Measurements from ENCODE around the gene LSP1.

LSP1 gene

DNA sequence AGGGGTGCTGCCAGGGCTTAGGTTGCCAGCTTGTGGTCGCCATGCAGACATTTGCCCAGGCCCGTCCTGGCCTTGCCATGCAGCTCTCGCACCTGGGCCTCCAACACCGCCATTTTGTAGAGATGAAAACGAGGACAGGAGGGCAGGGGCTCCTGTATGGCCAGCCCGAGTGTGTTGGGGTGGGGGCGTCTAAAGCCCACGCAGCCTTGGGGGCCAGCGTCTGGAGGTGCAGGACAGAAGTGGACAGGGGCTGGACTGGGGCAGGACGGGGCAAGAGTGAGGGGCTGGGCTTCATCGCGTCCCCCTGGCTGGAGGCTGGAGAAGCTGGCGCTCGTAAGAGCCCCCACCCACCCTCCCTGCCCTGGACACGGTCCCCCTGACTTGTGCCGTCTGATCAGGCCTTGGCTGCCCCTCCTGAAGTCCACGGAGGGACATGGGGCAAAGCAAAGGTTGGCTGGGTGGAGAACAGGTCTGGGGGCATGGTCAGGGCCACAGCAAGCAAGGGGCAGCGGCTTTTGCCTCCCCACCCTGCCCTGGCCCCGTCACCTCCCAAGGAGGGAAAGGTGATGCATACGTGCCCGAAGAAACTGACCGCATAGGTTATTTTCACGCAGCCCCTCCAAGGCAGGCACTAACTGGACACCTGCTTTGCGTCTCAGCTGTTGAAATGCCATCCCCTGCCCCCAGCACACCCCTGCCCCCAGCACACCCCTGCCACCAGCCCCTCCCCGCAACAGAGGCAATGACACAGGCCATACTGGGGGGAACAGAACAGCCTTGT is 67.4 kb downstream of the LSP1 start:
- no peak for DNase-seq

DNA sequence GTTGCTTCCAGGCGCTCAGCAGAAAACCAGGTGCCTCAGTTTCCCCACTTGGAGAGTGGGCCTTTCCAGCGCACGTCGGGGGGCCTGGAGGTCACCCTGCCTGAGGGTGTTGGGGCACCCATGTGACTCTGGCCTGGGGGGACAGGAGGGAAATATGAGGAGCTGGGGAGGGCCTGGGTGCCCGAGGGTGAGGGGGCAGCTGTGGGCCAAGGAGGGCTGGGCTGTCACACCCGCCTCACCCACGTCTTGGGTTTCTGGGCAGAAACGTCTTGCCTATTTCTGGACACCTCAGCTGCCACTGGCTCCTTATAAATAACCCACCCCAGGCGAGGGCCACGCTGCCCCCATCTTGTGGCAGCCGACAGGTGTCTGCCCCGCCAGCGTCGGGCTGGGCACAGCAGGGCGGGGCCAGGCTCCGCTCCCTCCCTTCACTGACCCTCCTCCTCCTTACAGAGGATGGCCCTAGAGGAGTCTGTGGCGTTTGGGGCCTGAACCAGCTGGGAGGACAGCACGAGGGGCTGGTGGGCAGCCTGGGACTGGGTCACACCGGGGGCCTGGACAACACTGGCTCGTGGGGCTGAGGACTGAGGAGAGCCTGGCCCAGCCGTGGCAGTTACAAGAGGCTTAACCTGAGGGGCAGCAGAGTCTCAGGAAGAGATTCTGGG is 68.2 kb downstream of the LSP1 start:
- no peak for DNase-seq

DNA sequence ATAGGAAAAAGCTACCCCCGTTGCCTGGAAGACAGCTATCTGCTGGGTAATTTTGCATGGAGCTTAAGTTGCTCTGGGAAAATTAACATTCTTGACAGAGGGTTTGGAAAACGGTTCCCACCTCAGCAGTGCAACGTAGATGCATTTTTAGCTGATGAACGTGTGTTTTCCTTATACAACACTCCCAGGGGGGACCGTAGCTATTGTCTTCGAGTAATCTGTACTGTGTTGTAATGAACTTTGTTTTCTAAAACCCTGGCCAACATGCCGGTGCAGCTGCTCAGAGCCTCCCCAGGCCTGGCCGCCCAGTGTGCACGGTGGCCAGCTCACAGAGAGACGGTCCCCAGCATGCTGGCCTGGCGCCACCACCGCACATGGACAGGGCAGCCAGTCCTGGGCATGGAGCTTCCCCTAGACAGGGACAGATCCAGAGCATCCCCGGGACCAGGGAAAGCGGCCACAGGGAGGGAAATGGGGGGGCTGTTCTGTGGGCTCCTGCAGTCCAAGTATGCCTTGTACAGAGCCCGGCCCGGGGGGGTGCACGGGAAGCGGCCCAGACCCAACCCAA is 68.8 kb downstream of the LSP1 start:
- no peak for DNase-seq

DNA sequence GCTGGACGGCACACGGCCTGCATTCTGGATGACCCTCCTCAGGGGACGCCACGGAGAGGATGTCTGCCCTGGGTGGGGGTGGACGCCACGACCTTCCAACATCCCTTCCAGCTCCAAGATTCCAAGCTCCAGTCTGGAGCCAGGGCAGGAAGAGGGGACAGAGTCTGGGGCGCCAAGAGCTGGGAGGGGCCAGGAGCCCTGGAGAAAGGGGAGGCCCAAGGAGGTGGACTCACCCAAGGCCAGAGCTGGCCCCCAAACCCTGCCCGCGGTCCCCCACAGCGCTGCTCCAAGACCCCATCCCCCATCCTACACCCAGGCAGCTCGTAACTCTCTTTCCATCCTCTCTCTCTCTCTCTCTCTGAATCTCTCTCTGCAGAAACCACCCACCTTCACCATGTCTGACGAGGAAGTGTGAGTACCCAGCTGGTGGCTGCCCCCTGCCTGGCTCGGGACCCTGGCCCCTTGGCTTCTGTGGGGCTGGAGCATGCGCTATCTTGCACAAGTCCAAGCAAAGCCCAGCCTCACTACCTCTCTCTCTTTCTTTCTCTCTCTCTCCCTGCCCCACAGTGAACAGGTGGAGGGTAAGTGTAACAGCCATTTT is 69.7 kb downstream of the LSP1 start:
- no peak for DNase-seq

DNA sequence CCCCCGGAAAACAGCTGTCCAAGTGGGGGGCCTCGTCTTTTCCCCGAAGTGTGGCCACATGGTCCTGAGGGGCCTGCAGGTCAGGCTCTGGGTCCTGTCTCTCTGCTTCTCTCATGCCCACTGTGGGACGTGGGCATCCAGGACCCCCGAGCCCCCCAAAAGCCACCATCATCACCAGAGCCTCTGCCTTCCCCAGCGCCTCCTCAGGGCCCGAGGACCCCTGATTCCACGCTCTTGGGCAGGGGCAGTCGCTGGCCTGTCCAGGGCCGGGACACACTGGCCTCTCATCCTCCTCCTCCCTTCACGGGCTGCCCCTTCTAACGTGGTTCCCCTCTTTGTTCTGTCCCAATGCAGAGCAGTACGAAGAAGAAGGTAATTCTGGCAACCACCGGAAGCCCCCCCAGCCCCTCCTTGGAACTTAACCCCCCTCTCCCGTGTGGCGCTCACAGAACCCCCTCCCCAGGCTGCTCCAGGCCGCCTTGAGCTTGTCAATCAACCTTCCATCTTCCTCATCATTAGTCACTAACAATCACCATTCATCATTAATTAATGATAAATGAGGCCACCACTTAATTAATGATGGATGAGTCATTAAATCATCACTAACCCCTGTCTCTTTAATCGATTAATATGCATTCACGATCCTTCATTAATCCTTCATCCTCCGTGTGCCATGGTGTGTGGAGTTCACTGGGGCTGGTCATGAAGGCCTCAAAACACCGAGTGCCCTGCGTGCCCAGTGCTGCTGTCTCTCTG is 70.5 kb downstream of the LSP1 start:
- no peak for DNase-seq

DNA sequence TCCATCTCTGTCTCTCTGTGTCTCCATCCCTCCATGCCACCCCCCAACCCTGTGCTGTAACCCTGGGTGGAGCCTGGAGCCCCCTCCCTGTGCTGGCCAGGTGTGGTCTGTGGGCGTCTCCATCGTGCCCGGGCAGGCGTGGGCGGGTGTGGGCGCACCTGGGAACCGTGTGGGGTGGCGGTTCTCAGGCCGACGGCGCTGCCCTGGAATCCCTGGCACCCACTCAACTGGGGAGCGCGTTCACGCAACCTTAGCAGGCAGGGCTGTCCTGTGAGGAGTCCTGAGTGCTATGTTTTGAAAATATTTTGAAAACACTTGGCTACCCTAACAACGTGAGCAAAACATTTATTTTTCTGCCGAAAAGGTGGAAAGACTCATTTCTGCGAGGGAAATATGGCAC is 71.3 kb downstream of the LSP1 start:
- no peak for DNase-seq

DNA sequence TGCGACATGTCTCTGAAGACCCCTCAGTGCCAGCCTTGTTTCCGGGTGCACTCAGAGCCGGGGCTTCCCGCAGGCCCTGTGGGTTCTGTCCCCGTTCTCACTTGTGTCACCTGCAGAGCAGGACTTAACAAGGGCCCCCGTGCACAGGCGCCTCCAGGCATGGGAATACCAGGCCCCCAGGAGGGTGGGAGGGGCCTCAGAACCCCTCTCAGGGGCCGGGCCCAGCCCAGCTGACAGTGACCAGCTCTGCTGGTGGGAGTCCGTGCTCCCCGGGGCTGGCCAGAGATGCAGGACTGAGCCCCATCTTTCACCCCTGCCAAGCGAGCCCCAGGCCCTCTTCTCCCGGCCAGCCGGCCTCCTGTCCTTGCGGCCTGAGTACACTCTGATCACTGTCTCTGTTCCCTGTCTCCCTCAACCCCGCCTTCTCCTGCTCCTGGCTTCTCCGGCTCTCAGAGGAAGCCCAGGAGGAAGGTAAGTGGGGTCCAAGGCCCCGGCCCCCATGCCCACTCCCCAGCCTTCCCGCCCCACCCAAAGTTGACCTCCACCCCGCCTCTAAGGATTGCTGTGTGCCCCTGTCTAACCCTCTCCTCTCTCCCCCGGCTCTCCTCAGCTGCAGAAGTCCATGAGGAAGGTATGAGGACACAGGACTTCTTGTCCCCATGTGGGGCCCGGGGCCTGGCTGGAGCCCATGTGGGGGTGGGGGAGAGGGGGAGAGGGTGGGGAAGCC is 71.9 kb downstream of the LSP1 start:
- DNase-seq = no peak

DNA sequence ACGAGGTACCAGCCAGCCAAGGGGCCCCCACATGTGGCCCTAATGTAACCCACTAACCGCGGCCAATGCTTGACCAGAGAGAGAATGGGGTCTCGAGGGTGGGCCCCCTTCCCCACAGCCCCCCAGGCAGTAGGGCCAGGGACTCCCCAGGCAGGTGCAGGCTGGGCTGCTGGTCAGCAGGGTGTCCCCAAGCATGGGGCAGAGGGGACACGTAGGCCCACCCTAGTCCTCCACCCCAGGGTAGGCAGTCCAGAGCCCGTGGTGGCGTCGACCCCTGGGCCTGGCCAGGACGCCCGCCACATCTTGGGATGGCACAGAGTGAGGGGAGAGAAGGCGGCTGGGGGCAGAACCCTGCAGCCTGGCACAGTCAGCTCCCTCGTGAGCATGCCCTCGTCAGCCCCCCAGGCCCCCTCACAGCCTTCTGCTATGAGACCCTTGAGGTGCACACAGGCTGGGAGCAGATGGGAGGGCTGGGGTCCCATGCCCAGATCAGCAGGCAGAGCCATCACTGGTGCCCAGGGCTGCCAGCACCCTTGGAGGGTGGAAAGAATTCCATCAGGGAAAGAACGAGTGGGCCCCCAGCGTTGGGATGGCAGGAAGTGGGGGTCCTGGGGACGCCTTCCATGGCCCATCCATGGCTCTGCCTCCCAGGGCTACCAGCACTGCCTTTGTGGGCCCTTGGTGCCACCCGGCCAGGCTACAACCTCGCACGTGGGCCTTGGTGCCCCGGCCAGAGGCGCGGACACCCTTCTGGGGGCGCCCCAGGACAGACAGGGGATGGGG is 72.7 kb downstream of the LSP1 start:
- DNase-seq = no peak

DNA sequence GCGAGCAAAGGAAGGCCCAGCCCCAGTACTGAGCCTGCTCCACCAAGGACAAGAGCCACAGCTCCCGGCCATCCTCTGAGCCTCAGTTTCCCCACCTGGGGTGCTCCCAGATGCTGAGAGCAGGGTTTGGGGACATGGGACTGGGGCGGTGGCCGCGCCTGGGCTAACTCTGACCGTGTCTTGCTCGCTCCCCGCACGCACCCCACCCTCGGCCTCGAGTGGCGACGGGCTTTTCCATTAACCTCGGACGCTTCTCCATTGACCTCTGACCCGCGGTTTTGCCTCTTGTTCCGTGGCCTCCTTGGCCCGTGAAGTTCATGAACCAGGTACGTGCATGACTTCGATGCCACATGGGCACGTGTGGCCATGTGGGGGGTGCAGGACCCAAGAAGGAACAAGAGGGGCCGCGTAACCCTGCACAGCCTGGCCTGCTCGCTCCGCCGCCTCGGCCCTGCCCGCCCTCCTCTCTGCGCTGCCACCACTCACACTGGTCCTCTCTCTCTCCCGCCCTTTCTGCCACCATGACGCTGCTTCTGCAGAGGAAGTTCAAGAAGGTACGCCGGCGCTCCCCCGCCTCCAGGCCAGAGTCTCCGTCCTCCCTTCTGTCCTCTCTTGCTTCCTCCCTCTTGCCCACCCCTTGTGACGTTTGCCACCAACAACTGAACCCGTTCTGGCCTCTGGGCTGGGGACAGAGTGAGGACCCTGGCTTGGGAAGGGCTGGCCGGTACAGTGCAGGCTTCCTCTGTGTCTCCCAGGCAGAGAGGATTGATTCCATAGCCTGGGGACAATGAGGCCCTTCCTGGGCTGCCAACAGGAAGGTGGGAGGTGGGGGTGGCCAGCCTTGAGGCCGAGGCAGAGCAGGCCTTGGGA is 73.5 kb downstream of the LSP1 start:
- DNase-seq = no peak

DNA sequence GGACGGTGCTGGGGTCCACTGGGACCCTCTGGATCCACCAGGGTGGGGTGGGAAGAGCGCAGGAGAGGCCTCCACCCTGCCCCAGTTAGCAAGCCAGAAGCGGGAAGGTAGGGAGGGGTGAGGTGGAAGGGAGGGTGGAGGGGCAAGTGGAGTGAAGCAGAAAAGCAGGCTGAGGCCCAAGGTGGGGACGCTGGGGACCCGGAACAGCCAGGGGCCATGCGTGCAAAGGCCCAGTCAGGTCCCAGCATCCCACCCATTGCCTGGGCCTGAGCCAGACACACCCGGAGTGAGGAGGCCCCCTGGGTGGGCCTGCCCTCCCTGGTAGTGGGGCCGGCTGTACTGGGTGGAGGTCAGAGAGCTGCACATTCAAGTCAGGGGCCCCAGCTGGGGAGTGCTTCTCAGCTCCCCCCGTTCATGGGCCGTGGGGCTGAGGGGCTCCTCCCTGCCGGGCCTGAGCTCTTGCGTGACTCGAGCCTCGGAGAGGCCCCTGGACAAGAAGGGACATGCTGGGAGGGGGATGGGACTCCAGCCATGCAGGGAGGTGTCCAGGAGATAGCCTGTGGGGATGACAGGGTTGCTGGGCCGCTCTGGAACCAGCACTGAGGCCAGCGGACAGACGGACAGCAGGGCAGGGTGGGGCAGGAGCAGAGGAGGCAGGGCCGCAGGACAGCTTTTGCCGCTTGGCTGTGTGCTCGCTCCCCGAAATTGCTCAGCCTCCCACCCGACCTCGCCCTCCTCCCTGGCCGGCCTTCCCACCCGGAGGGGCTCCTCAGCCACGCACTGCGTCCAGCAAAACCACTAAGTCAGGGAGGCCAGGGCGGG is 74.4 kb downstream of the LSP1 start:
- DNase-seq = no peak

DNA sequence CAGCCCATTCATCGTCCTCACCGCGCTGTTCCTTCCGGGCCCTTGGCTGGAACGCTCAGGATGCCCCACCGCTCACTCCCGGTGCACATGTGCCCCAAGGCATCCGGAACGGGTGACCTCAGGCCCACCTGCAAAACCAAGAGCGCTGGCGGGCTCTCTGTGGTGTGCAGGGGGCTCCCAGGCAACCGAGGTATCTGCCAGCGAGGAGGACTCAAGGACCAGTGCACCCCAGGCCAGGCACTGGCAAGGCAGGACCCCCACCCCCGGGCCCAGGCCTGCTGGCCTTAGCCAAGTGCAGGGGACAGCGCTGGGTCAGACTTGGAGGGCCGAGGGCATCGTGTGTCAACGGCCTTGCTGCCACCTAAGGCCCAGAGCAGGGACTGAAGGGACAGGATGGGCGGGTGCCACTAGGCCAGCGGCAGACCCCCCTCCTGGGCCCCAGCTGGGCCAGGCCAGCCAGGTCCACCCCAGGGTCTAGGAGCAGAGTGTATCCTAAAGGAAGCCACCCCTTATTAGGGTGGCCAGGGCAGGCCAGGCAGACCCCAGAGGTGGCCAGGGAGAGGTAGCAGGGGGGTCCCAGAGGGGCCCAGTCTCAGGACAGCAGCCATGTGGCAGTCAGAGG is 75.1 kb downstream of the LSP1 start:
- no peak for DNase-seq

DNA sequence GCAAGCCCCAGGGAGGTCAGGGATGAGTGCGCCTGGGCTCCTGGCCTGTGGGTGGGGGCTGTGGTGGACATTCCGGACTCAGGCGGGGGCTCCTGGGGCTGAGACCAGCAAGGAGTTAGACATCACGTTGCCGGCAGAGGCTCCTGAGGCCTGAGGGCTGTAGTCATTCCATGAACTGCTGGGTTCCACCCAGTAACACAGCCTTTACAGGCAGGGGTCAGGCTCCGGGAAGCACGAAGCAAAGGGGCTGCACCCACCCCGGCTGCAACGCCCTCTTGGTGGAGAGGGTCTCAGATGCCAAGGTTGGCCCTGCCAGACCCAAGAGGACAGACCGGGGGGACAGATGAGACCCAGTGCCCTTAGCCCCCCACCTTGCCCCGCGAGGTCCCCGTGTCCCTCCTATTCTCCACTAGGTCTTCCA is 75.6 kb downstream of the LSP1 start:
- DNase-seq = no peak

DNA sequence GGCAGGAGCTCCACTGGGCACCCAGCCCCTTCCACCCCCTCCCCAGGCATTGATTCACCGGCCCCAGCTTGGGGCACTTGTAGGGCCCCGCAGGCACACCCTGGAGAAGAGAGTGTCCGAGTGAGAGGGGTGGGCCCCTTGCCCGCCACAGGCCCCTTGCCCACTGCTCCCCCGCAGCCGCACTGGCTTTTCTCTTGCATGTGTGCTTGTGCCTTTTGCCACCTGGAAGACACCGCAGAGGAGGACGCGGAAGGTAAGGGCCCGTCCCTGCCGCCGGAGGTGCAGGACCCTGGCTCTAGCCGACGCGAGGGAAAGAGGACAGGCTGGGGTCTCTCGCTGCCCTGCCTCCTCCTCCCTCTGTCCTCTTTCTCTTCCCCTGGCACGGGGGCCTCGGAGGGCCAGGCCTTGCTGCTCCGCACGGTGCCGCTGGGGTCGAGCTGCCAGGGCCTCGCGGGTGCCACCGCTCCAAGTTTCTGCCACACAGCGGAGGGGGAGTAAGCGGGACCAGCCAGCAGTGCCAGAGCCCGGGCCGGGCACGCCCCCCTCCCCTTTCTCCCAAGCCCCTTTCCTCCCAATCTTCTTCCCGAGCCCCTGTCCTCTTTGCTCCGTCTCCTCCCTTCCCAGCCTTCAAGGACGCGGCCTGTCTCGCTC is 76.1 kb downstream of the LSP1 start:
- DNase-seq = no peak

DNA sequence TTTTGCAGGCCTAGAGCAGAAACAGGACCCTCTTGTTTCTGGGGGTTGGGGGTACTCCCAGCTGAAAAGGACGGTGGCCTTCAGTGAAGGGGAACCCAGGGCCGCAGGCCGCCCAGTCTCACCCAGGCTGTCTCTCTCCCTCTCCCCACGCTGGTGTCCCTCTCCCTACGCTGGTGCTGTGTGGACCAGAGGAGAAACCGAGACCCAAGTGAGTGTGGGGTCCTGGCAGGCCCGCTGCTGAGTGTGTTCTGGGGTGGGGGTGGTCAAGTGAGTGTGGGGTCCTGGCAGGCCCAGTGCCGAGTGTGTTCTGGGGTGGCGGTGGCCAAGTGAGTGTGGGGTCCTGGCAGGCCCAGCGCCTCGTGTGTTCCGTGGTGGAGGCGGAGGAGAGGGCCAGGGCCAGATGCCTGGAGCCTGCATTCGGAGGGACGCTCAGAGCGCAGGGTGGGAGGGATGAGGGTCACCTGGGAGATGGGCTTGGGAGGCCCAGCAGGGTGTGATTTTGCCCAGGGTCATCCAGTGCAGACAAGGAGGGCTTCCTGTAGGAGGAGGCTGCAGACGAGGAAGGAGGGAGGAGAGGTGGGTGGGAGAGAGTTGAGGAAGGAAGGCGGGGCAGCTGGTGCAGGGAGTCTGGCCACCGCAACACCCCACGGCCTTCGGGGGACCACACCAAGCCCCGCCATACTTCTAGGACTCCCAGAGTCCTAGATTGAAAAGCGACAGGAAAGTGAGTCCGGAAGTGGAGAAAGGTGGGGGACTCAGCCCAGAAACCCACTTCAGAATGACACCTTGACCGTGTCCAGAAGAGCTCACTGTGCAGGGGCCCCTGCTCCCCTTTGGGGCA is 77.0 kb downstream of the LSP1 start:
- DNase-seq = no peak

DNA sequence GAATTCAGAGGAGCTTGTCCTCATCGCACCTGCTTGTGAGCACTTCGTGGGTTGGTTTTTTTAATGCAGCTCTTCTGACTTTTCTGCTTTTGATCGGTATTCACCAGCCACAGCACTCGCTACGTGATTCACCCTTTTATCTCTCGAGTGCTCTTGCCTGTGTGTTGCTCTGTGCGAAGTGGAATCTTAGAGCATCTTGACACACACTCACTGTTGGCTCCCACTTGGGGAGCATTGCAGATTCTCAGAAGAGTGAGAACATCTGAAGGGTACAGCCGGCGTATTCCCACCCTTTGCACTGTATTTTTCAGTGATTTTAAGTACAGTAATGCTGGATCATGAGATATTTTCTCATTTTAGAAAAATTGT is 77.6 kb downstream of the LSP1 start:
- no peak for DNase-seq

DNA sequence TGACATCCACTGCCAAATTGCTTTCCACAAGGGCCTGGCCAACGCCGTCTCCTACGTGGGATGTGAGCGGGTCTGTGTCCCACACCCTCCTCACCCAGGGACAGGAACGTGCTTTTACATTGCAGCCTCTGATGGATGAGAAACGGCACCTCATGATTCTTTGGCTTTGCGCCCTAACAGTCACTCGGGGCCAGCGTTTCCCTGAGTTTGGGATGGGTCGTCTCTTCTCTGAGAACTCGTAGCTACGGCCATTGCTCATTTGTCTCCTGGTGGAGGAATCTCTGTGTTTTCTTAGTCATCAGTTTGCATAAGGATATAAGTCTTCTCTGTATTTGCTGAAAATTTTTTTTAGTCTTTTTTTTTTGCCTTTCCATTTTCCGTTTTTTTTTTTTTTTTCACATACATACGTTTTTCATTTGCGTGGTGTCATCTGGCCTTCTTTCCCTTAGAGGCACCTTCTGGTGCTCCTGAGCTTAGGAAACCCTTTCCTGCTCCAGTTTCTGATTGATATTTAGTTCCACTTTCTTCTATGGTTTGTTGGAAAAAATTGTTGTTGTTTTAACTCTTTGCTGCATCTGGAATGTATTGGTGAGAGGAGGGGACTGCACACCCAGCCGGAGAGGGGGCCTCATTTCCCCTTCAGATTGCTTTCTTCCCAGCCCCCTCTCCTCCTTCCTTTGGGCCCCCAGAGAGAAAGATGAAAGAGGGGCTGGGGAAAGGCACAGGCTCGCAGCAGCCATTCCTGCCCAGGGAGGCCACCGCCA is 78.6 kb downstream of the LSP1 start:
- DNase-seq = no peak

DNA sequence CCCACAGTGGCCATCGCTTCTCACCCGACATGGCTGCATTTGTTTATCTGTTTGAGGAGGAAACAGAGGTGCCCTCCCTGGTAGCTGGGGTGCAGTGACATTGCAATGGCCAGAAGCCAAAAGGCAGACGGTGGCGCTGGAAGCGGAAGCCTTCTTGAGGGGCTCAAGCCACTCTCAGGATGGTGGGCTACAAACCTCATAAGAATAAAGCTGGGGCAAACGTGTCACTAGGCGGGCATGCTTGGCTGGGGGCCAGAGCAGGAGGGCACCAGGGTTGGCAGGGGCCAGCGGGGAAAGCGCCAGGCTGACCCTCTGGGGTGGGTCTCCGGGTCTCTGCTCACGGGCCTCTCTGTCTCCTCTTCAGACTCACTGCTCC is 79.2 kb downstream of the LSP1 start:
- no peak for DNase-seq
